Neural progenitor cell (in vitro differentiated cells): ENCODE results near the gene LPCAT4. TPM values are rescaled to one million over a fixed set of nuclear protein-coding genes. Genes with fewer than 3 reads are reported as not detected.
"Not testable (repeated sequence)": the region's sequence is repeated elsewhere in the genome, so short reads cannot be mapped to it uniquely, and the experiment has no call there.

ENCODE experiments used
- DNase-seq: peaks from one replicate; pipeline ENCODE4 v3.0.0-alpha.2; 2016; ENCODE audit warnings: low spot score
- H2AFZ ChIP-seq: fragments of 200-600 bp; sonication (generic); replicated peaks from 2 replicates; pipeline ENCODE4 v1.6.1; 2016; ENCODE audit warnings: antibody characterized with exemption
- H3F3A ChIP-seq: fragments of 200-600 bp; sonication (generic); 2 replicates; pipeline ENCODE4 v1.6.1; 2016; ENCODE audit warnings: antibody characterized with exemption, low read depth
- H3K27ac ChIP-seq: fragments of 200-600 bp; sonication (generic); 2 replicates; pipeline ENCODE4 v1.5.1; 2016; ENCODE audit warnings: mild to moderate bottlenecking
- H3K27me3 ChIP-seq: fragments of 200-600 bp; sonication (generic); 2 replicates; pipeline ENCODE4 v1.6.1; 2016; ENCODE audit warnings: mild to moderate bottlenecking, moderate library complexity
- H3K36me3 ChIP-seq: fragments of 200-600 bp; sonication (generic); 2 replicates; pipeline ENCODE4 v1.5.1; 2016
- H3K4me1 ChIP-seq: fragments of 200-600 bp; sonication (generic); 2 replicates; pipeline ENCODE4 v1.6.1; 2016; ENCODE audit warnings: mixed run types
- H3K4me2 ChIP-seq: fragments of 200-600 bp; sonication (generic); 2 replicates; pipeline ENCODE4 v1.6.1; 2016
- H3K4me3 ChIP-seq: fragments of 200-600 bp; sonication (generic); 2 replicates; pipeline ENCODE4 v1.5.1; 2016
- H3K79me2 ChIP-seq: fragments of 200-600 bp; sonication (generic); 2 replicates; pipeline ENCODE4 v1.6.1; 2016; ENCODE audit warnings: low read depth
- H3K9ac ChIP-seq: fragments of 200-600 bp; sonication (generic); 2 replicates; pipeline ENCODE4 v1.6.1; 2016
- H3K9me3 ChIP-seq: fragments of 200-600 bp; sonication (generic); 2 replicates; pipeline ENCODE4 v1.5.1; 2016; ENCODE audit warnings: low read depth
- H4K20me1 ChIP-seq: fragments of 200-600 bp; sonication (generic); 2 replicates; pipeline ENCODE4 v1.6.1; 2016; ENCODE audit warnings: low read depth
- H3K27ac Mint-ChIP-seq: 3 replicates; pipeline ENCODE4 v1.8.0; 2021; ENCODE audit warnings: mixed read lengths
- H3K27me3 Mint-ChIP-seq: 2 replicates; pipeline ENCODE4 v1.8.0; 2022; ENCODE audit warnings: low read depth, mild to moderate bottlenecking, inconsistent platforms, moderate library complexity, mixed read lengths; ENCODE audit not compliant: insufficient read depth
- H3K36me3 Mint-ChIP-seq: 3 replicates; pipeline ENCODE4 v1.8.0; 2021; ENCODE audit warnings: mixed read lengths
- H3K4me1 Mint-ChIP-seq: 3 replicates; pipeline ENCODE4 v1.8.0; 2021; ENCODE audit warnings: mixed read lengths
- H3K4me3 Mint-ChIP-seq: 3 replicates; pipeline ENCODE4 v1.8.0; 2021; ENCODE audit warnings: mild to moderate bottlenecking, moderate library complexity, mixed read lengths
- H3K9me3 Mint-ChIP-seq: 3 replicates; pipeline ENCODE4 v1.8.0; 2020; ENCODE audit warnings: mixed read lengths
- CTCF ChIP-seq: fragments of 200-600 bp; sonication (generic); IDR thresholded peaks from 2 replicates; pipeline ENCODE4 v1.5.1; 2017; ENCODE audit warnings: antibody characterized with exemption, mild to moderate bottlenecking
- EZH2phosphoT487 ChIP-seq: fragments of 200-600 bp; sonication (generic); IDR thresholded peaks from 2 replicates; pipeline ENCODE4 v1.6.1; 2017; ENCODE audit warnings: antibody characterized with exemption
- total RNA-seq: library from RNA; depleted of rRNA; stranded (reverse); fragments of >200 nt; gene quantifications from 2 replicates; pipeline ENCODE4 v1.2.3, GENCODE V29; 2015; ENCODE audit warnings: low replicate concordance

The LPCAT4 gene
- total RNA-seq, 1 donor from 2014 or later = 35.1 TPM

GRCh38 chr15:34389594-34390086 lies 22.6 kb upstream of the LPCAT4 start:
- not testable (repeated sequence) for H3K4me2 ChIP-seq, H3K9me3 ChIP-seq, H3K27me3 Mint-ChIP-seq, H3K4me1 Mint-ChIP-seq, H3K9me3 Mint-ChIP-seq, H3K4me3 ChIP-seq, H3K4me3 Mint-ChIP-seq, DNase-seq, H3K79me2 ChIP-seq, H2AFZ ChIP-seq, H3K27ac ChIP-seq, H4K20me1 ChIP-seq, H3K27me3 ChIP-seq, H3F3A ChIP-seq, H3K27ac Mint-ChIP-seq, H3K36me3 Mint-ChIP-seq, H3K36me3 ChIP-seq, H3K9ac ChIP-seq, H3K4me1 ChIP-seq

- H3K36me3 Mint-ChIP-seq, H3K27ac Mint-ChIP-seq, H3F3A ChIP-seq, H4K20me1 ChIP-seq, H3K4me1 Mint-ChIP-seq, H3K27me3 ChIP-seq, H3K4me1 ChIP-seq, H3K9me3 Mint-ChIP-seq, DNase-seq, H3K36me3 ChIP-seq, H3K79me2 ChIP-seq, H3K27ac ChIP-seq, H3K9ac ChIP-seq, H3K4me2 ChIP-seq, H3K27me3 Mint-ChIP-seq, H3K4me3 ChIP-seq, H2AFZ ChIP-seq, H3K4me3 Mint-ChIP-seq, H3K9me3 ChIP-seq: not testable (repeated sequence)
These were observed 15.0 kb upstream of the LPCAT4 start for GRCh38 chr15:34381829-34382521.

- H3K4me1 Mint-ChIP-seq, H3K9ac ChIP-seq: not testable (repeated sequence)
These were observed 13.5 kb upstream of the LPCAT4 start for GRCh38 chr15:34380491-34380890.

GRCh38 chr15:34376856-34377255 lies 9.9 kb upstream of the LPCAT4 start:
- Mint-ChIP-seq H3K27ac (no peak overlapping the region), H3K4me1 (no peaks in the 10 kb centered on the region)

More at GRCh38 chr15:34380491-34380890, 13.5 kb upstream of the LPCAT4 start:
- H3K27me3 ChIP-seq, DNase-seq, H3K4me3 ChIP-seq, H3K36me3 ChIP-seq, H3F3A ChIP-seq, H3K27ac ChIP-seq, H4K20me1 ChIP-seq, H3K79me2 ChIP-seq, H3K4me3 Mint-ChIP-seq, H3K4me1 ChIP-seq, H3K4me2 ChIP-seq, H3K9me3 Mint-ChIP-seq, H3K9me3 ChIP-seq, H3K36me3 Mint-ChIP-seq, H2AFZ ChIP-seq, H3K27me3 Mint-ChIP-seq, H3K27ac Mint-ChIP-seq: not testable (repeated sequence)

GRCh38 chr15:34375541-34375940 lies 8.5 kb upstream of the LPCAT4 start:
- not testable (repeated sequence) for H3K36me3 Mint-ChIP-seq, H3K9me3 Mint-ChIP-seq, H3K4me1 Mint-ChIP-seq, DNase-seq, H3K27ac ChIP-seq, H3F3A ChIP-seq, H3K27me3 Mint-ChIP-seq, H3K9ac ChIP-seq, H3K27me3 ChIP-seq, H3K9me3 ChIP-seq, H3K4me2 ChIP-seq, H3K4me3 Mint-ChIP-seq, H2AFZ ChIP-seq, H3K79me2 ChIP-seq, H3K36me3 ChIP-seq, H3K27ac Mint-ChIP-seq, H3K4me3 ChIP-seq, H4K20me1 ChIP-seq, H3K4me1 ChIP-seq

More at GRCh38 chr15:34376856-34377255, 9.9 kb upstream of the LPCAT4 start:
- no peak overlapping the region for H3K27ac ChIP-seq
- no peak overlapping the region for H3K4me3 Mint-ChIP-seq
- no peak for DNase-seq
- no peak overlapping the region for H3K4me3 ChIP-seq
- H3K9ac ChIP-seq = no peak overlapping the region
- H3K9me3 Mint-ChIP-seq = no peaks in the 10 kb centered on the region
- no peaks in the 10 kb centered on the region for H3K4me1 ChIP-seq
- H4K20me1 ChIP-seq = no peaks in the 10 kb centered on the region
- no peak for TF ChIP-seq EZH2phosphoT487
- TF ChIP-seq CTCF = no peak
- no peaks in the 10 kb centered on the region for H3K9me3 ChIP-seq
- no peaks in the 10 kb centered on the region for H3K79me2 ChIP-seq
- H3K4me2 ChIP-seq = no peak overlapping the region
- no peak overlapping the region for H2AFZ ChIP-seq
- no peaks in the 10 kb centered on the region for H3K36me3 ChIP-seq
- H3K27me3 Mint-ChIP-seq = no peaks in the 10 kb centered on the region
- H3K27me3 ChIP-seq = no peaks in the 10 kb centered on the region
- H3F3A ChIP-seq = no peaks in the 10 kb centered on the region
- peaks cover 6% of the 10 kb centered on the region for H3K36me3 Mint-ChIP-seq
